Osteoblast (primary cell): ENCODE measurements around the gene HDAC8. TPM values are rescaled to one million over a fixed set of nuclear protein-coding genes. Genes with fewer than 3 reads are reported as not detected.

Experiments
- DNase-seq: peaks from one replicate; pipeline ENCODE4 v3.0.0; 2011; ENCODE audit warnings: low spot score, mixed read lengths; ENCODE audit not compliant: insufficient read length; ENCODE audit errors: missing footprints
- H2AFZ ChIP-seq: 2 replicates; pipeline ENCODE4 v1.6.0; 2011; ENCODE audit warnings: mild to moderate bottlenecking, low read length
- H3K27ac ChIP-seq: 2 replicates; pipeline ENCODE4 v1.5.1; 2011; ENCODE audit warnings: mild to moderate bottlenecking, low read depth, low read length, moderate library complexity
- H3K27me3 ChIP-seq: 2 replicates; pipeline ENCODE4 v1.6.0; 2012; ENCODE audit warnings: mild to moderate bottlenecking, control low read depth, inconsistent platforms, low read length, moderate library complexity; ENCODE audit not compliant: insufficient read depth
- H3K36me3 ChIP-seq: 2 replicates; pipeline ENCODE4 v1.5.1; 2011; ENCODE audit warnings: mild to moderate bottlenecking, low read length, control low read depth, moderate library complexity; ENCODE audit not compliant: insufficient read depth
- H3K4me1 ChIP-seq: 2 replicates; pipeline ENCODE4 v1.5.1; 2011; ENCODE audit warnings: mild to moderate bottlenecking, low read length, control low read depth, moderate library complexity; ENCODE audit not compliant: insufficient read depth
- H3K4me2 ChIP-seq: 2 replicates; pipeline ENCODE4 v1.6.0; 2011; ENCODE audit warnings: mild to moderate bottlenecking, low read length; ENCODE audit not compliant: insufficient read depth
- H3K4me3 ChIP-seq: fragments of 200-600 bp; sonication (generic); 3 replicates; pipeline ENCODE4 v1.5.1; 2012; ENCODE audit warnings: mild to moderate bottlenecking, low read length, inconsistent platforms; ENCODE audit not compliant: insufficient read depth
- H3K79me2 ChIP-seq: 2 replicates; pipeline ENCODE4 v1.6.0; 2012; ENCODE audit warnings: mild to moderate bottlenecking, low read length, control low read depth, inconsistent platforms; ENCODE audit not compliant: insufficient read depth
- H3K9me3 ChIP-seq: 2 replicates; pipeline ENCODE4 v1.5.1; 2011; ENCODE audit warnings: low read depth, low read length, control low read depth
- H4K20me1 ChIP-seq: 2 replicates; pipeline ENCODE4 v1.6.0; 2012; ENCODE audit warnings: mild to moderate bottlenecking, low read length, control low read depth; ENCODE audit not compliant: insufficient read depth
- CTCF ChIP-seq: IDR thresholded peaks from 2 replicates; pipeline ENCODE4 v1.5.1; 2011; ENCODE audit warnings: mild to moderate bottlenecking, low read depth, low read length, moderate library complexity; ENCODE audit errors: extremely low read depth
- total RNA-seq: library from RNA; depleted of rRNA; stranded (reverse); fragments of >200 nt; gene quantifications from 2 replicates; pipeline ENCODE4 v1.2.3, GENCODE V29; 2012

The HDAC8 gene
- total RNA-seq, 1 donor, result 24.6 TPM

GRCh38 chrX:72584163-72584562, 11.5 kb upstream of the HDAC8 start:
- no peaks in the 10 kb centered on the region for H3K36me3 ChIP-seq
- H3K4me1 ChIP-seq, result no peaks in the 10 kb centered on the region
- H4K20me1 ChIP-seq, result no peaks in the 10 kb centered on the region
- TF ChIP-seq CTCF, result no peak
- H3K9me3 ChIP-seq, result no peaks in the 10 kb centered on the region
- no peak overlapping the region for H3K4me3 ChIP-seq
- no peak for DNase-seq
- H3K79me2 ChIP-seq, result no peaks in the 10 kb centered on the region
- peaks cover 3% of the 10 kb centered on the region for H3K27me3 ChIP-seq
- H3K4me2 ChIP-seq, result no peak overlapping the region
- H3K27ac ChIP-seq, result no peak overlapping the region
- H2AFZ ChIP-seq, result no peak overlapping the region

- no peak for TF ChIP-seq CTCF
- Histone ChIP-seq H2AFZ (no peak overlapping the region), H3K4me1 (peaks cover 14% of the 10 kb centered on the region), H3K9me3 (no peaks in the 10 kb centered on the region), H3K4me2 (peak overlapping the region; percentile 9), H3K27ac (peak overlapping the region; percentile 26), H3K4me3 (no peak overlapping the region), H3K27me3 (peaks cover 7% of the 10 kb centered on the region), H3K36me3 (no peaks in the 10 kb centered on the region), H3K79me2 (peaks cover 4% of the 10 kb centered on the region), H4K20me1 (no peaks in the 10 kb centered on the region)
- DNase-seq, result no peak
Measured at GRCh38 chrX:72576141-72576894, 3.7 kb upstream of the HDAC8 start.

DNA sequence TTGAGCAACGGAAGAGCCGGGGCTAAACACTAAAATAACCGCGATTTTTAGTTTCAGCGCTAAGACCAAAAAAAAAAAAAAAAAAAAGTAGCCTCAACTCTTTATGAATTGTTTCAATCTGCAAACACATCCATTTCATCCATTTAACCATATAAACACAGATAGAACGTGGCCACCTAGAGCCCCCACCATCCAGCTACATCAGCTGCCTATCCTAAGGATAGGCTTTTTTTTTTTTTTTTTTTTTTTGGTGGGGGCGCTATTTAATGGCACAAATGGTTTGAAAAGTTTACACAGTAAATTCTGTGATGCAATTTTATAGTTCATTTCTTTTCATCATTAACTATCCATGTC, 492 bp upstream of the HDAC8 start:
- peaks cover 7% of the 10 kb centered on the region for H4K20me1 ChIP-seq
- no peak for DNase-seq
- H3K36me3 ChIP-seq, result peaks cover 2% of the 10 kb centered on the region
- no peaks in the 10 kb centered on the region for H3K9me3 ChIP-seq
- peak overlapping the region; percentile 72 for H3K4me3 ChIP-seq
- H3K4me1 ChIP-seq, result peaks cover 25% of the 10 kb centered on the region
- peak overlapping the region; percentile 57 for H3K4me2 ChIP-seq
- no peak overlapping the region for H3K27ac ChIP-seq
- no peak for TF ChIP-seq CTCF
- H2AFZ ChIP-seq, result no peak overlapping the region
- H3K79me2 ChIP-seq, result peaks cover 4% of the 10 kb centered on the region
- H3K27me3 ChIP-seq, result peaks cover 10% of the 10 kb centered on the region

GRCh38 chrX:72569786-72570185, 2.9 kb downstream of the HDAC8 start:
- Histone ChIP-seq H3K4me2 (no peak overlapping the region), H3K27me3 (peaks cover 10% of the 10 kb centered on the region), H3K9me3 (no peaks in the 10 kb centered on the region), H3K4me3 (no peak overlapping the region), H3K4me1 (peaks cover 16% of the 10 kb centered on the region), H3K36me3 (peaks cover 22% of the 10 kb centered on the region), H3K79me2 (peaks cover 4% of the 10 kb centered on the region), H4K20me1 (peaks cover 21% of the 10 kb centered on the region), H3K27ac (no peak overlapping the region), H2AFZ (no peak overlapping the region)
- DNase-seq, result no peak
- TF ChIP-seq CTCF, result peak; percentile 42
